Stomach smooth muscle (tissue), 2 donors: ENCODE results near the gene PAQR7.
A peak's percentile ranks its signal among the peaks of the same experiment; 100 is the strongest.

Experiments
- H3K27ac ChIP-seq: one replicate; pipeline ENCODE4 v1.7.0; 2013; ENCODE audit warnings: mild to moderate bottlenecking, low read length, inconsistent platforms
- H3K27me3 ChIP-seq, 2 donors: one replicate each; pipeline ENCODE4 v1.7.0; 2013; ENCODE audit warnings: low read length in 2 of 2; ENCODE audit not compliant: insufficient read depth in 2 of 2, control insufficient read depth in 1 of 2
- H3K36me3 ChIP-seq, 2 donors: one replicate each; pipeline ENCODE4 v1.7.0; 2013; ENCODE audit warnings: low read length in 2 of 2; ENCODE audit not compliant: control insufficient read depth in 2 of 2, insufficient read depth in 2 of 2
- H3K4me1 ChIP-seq: one replicate; pipeline ENCODE4 v1.7.0; 2013; ENCODE audit warnings: low read length; ENCODE audit not compliant: control insufficient read depth, insufficient read depth
- H3K4me3 ChIP-seq, 2 donors: one replicate each; pipeline ENCODE4 v1.7.0; 2013; ENCODE audit warnings: low read length in 2 of 2
- H3K9ac ChIP-seq, 2 donors: one replicate each; pipeline ENCODE4 v1.7.0; 2013; ENCODE audit warnings: low read length in 2 of 2, mild to moderate bottlenecking in 1 of 2
- H3K9me3 ChIP-seq, 2 donors: one replicate each; pipeline ENCODE4 v1.7.0; 2013; ENCODE audit warnings: low read length in 2 of 2; ENCODE audit not compliant: control insufficient read depth in 2 of 2
- donor health status: healthy.
- donor health status: Pancreatic carcinoma.

PAQR7 gene

DNA sequence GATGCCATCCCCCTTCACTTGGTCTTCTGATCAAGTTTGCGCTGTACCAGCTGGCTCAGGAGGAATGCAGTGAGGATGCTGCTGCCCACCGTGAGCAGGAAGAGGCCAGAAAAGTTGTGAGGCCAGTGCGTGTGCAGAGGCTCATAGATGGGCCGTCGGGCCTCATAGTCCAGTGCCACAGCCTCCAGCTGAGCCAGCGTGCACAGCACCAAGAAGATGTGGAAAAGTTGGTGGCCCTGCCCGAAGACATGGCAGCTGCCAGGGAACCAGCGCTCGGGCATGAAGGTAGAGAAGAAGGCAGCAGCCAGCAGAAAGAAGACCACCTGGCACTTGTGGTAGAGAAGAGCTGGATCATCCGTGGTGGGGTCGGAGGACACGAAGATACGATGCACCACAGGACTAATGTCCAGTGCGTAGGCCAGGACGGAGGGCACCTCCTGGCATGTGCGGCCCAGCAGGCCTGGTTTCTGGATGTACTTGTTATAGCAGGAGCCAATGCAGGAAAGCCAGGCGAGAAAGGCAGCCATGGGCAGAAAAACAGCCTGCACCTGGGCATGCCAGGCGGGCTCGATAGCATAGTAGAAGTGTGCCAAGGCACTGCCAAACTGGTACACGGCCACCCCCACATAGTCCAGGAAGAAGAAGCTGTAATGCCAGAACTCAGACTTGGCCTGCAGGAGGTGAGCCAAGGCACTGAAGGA lies 12.6 kb downstream of the PAQR7 start:
- Histone ChIP-seq H3K27me3 (no peaks in the 10 kb centered on the region), H3K4me1 (peaks cover 12% of the 10 kb centered on the region), H3K27ac (no peak overlapping the region), H3K4me3 (no peak overlapping the region), H3K9ac (no peak overlapping the region), H3K9me3 (no peaks in the 10 kb centered on the region), H3K36me3 (peaks cover 0 to 6% of the 10 kb centered on the region in 2 donors)

DNA sequence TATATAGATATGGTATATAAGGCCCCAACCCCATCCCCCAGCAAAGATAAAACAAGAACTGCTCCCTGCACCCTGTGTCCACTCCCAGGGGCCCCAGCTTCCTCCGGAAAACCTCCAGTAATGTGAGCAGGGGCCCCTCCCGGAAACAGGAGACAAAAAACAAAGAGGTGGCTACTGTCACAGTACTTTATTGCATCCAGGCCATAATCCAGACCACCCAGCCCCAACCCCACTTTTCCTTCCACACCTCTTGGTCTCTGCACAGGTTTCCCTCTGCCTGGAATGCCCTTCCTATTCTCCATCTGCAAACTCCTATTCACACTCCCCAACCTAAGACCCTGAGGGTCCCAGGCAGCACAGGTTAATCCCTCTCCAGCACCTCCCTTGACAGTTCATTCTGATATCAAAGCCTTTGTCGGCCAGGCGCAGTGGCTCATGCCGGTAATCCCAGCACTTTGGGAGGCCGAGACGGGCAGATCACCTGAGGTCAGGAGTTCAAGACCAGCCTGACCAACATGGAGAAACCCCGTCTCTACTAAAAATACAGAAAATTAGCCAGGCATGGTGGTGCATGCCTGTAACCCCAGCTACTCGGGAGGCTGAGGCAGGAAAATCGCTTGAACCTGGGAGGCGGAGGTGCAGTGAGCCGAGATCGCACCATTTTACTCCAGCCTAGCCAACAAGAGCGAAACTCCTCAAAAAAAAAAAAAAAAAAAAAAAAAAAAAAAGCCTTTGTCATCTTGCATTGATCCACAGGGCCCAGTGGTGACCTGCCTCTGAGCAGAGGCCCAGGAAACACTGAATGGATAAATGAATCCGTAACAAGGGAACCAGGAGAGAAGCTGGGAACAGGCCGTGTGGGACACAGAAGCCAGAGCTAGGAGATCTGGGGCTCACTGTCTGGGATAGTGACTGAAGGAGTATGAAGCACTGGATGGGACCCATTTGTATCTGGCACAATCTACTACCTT lies 13.9 kb downstream of the PAQR7 start:
- Histone ChIP-seq H3K36me3 (peaks cover 0 to 6% of the 10 kb centered on the region in 2 donors), H3K27ac (no peak overlapping the region)

DNA sequence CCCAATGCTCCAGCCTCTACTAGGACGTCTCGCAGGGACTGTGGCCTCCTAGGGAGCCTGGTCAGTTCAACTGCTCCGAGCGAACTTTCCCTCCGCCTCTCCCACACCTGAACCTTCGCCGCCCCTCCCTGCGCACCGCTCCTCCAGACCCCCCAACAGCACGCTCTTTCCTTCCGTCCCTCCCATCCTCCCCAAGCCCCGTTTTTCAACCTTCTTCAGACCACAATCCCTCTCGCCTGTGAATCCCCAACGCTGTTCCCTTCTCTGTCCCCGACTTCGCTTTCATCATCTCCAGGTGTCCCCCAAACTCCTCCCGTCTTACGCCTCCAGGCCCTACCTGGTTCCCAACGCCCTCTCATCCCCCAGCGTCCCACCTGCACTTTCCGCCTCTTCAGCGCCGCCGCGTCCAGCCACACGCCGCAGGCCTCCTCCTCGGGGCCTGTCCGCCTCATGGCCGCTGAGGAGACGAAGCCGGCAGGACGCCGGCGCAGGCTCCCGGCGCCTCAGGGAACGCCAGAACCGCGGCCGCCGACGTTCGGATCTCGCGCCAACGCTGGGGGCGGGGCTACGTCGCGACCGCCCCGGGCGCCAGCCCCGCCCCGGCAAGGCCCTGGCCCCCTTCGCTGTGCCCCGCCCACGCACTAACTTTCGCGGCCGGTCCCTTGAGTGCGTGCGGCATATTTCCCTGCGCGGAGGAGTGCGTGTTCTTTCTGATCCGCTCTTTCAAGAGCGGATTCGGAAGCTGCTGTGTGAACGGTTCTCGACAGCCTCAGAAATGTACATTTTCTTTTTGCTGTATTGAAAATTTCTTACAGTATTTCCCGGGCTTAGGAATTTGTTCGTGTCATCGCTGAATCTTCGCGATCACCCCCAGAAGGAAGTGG lies 16.4 kb downstream of the PAQR7 start, which contains the start of gene AUNIP:
Gene AUNIP (minus strand): TSS at position 552 of the 884 bp plus-strand sequence. CDS start 100 bp downstream, at position 452.
- Histone ChIP-seq H3K4me1 (peaks cover 12% of the 10 kb centered on the region), H3K9me3 (no peaks in the 10 kb centered on the region), H3K9ac (peak within 1 kb of the TSS; percentile 85 to 86), H3K36me3 (peaks cover 0 to 6% of the 10 kb centered on the region in 2 donors), H3K27me3 (no peaks in the 10 kb centered on the region), H3K4me3 (peak within 1 kb of the TSS; percentile 68 to 78), H3K27ac (peak within 1 kb of the TSS; percentile 55)

More for the DNA sequence above, 13.9 kb downstream of the PAQR7 start:
- no peak overlapping the region for H3K9ac ChIP-seq
- H3K27me3 ChIP-seq: no peaks in the 10 kb centered on the region
- no peak overlapping the region for H3K4me3 ChIP-seq
- no peaks in the 10 kb centered on the region for H3K9me3 ChIP-seq
- H3K4me1 ChIP-seq: peaks cover 12% of the 10 kb centered on the region

DNA sequence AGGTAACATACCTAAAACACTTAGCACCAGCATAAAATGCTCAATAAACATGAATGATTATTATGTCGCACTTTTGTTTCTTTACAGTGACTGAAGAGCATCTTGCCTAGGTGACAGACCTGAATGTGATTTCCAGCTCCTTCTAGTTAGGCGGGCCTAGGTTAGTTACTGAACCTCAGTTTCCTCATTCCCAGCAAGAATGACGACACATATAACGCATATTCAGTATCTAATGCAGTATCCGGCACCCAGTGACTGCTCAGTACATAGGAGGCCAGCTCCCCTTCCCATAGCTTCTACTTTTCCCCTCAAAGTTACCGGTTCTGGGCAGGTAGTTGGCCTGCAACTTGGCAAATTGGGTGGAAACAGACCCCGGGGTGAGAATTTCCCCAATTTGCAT lies 17.0 kb downstream of the PAQR7 start:
- H3K4me1 ChIP-seq: peaks cover 12% of the 10 kb centered on the region
- peaks cover 0 to 6% of the 10 kb centered on the region in 2 donors for H3K36me3 ChIP-seq
- H3K9me3 ChIP-seq: no peaks in the 10 kb centered on the region
- peak overlapping the region in 1 of 2 donors; percentile 42 for H3K9ac ChIP-seq
- H3K27ac ChIP-seq: no peak overlapping the region
- H3K27me3 ChIP-seq: no peaks in the 10 kb centered on the region
- peak overlapping the region; percentile 48 to 78 for H3K4me3 ChIP-seq

DNA sequence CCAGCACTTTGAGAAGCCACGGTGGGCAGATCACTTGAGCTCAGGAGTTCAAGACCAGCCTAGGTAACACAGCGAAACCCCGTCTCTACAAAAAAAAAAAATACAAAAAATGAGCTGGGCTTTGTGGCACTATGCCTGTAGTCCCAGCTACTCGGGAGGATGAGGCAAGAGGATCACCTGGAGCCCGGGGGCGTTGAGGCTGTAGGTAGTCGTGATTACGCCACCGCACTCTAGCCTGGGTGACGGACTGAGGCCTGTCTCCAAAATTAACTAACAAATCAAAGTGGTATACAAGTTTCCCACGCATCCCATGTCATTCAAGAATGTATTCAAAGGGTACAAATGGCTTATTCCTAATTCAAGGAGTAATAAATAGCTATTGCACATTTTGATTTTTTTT lies 18.7 kb downstream of the PAQR7 start:
- H3K9ac ChIP-seq: no peak overlapping the region
- H3K4me3 ChIP-seq: no peak overlapping the region
- peaks cover 0 to 2% of the 10 kb centered on the region in 2 donors for H3K27me3 ChIP-seq
- no peaks in the 10 kb centered on the region for H3K9me3 ChIP-seq
- peaks cover 12% of the 10 kb centered on the region for H3K4me1 ChIP-seq
- H3K27ac ChIP-seq: no peak overlapping the region
- no peaks in the 10 kb centered on the region for H3K36me3 ChIP-seq

DNA sequence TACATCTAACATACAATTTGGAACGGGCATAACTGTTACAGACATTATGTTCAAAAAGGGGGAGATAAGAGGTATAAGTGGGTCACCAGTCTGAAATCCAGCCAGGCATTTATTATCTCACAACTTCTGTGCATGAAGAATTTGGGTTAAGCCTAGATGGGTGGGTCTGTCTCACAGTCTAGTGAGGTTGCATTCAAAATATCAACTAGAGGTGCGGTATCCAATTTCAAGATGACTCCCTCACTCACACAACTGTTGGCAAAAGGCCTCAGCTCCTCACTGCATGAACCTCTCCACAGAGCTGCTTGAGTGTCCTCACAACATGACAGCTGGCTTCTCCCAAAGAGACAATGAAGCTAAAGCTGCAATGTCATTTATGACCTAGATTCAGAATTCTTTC lies 21.0 kb downstream of the PAQR7 start:
- H3K9ac ChIP-seq: no peak overlapping the region
- H3K27ac ChIP-seq: no peak overlapping the region
- no peaks in the 10 kb centered on the region for H3K36me3 ChIP-seq
- no peaks in the 10 kb centered on the region for H3K9me3 ChIP-seq
- H3K4me1 ChIP-seq: peaks cover 9% of the 10 kb centered on the region
- H3K27me3 ChIP-seq: peaks cover 0 to 2% of the 10 kb centered on the region in 2 donors
- H3K4me3 ChIP-seq: no peak overlapping the region

DNA sequence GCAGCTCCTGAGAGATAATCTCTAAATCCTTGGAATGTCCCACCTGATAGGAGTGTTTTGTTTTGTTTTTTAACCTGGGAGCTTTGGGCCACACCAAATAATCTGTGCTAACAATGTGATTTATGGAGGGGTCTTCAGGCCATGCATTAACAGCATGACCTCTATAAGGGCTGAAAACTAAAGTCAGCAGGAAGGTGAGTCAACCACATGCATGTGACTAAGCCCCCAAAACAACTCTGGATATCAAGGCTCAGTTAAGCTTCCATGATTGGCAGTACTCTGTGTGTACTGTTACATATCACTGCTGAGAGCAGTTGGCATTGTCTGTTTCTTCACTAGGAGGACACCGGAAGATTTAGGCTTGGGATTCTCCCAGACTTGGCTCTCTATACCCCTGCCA lies 27.0 kb downstream of the PAQR7 start:
- Histone ChIP-seq H3K27me3 (peaks cover 0 to 2% of the 10 kb centered on the region in 2 donors), H3K4me3 (no peak overlapping the region), H3K27ac (no peak overlapping the region), H3K36me3 (no peaks in the 10 kb centered on the region), H3K4me1 (no peaks in the 10 kb centered on the region), H3K9me3 (no peaks in the 10 kb centered on the region), H3K9ac (no peak overlapping the region)

DNA sequence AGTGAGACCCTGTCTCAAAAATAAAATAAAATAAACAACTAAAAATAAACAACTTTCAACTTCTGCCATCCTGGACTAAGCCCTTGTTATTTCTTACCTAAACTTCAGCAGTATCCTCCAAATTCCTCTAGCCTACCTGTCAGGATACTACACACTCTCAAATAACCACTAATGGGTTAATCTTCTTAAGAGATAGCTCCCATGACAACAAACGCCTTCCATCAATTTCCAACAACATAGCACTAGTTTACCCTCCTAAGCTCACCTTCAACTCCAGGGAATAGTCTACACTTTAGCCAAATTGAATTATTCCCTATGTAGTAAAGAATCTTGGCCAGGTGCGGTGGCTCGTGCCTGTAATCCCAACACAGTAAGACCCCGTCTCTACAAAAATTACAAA lies 27.6 kb downstream of the PAQR7 start:
- Histone ChIP-seq H3K4me3 (no peak overlapping the region), H3K9ac (no peak overlapping the region), H3K27me3 (peaks cover 0 to 2% of the 10 kb centered on the region in 2 donors), H3K27ac (no peak overlapping the region), H3K4me1 (no peaks in the 10 kb centered on the region), H3K36me3 (no peaks in the 10 kb centered on the region), H3K9me3 (no peaks in the 10 kb centered on the region)

DNA sequence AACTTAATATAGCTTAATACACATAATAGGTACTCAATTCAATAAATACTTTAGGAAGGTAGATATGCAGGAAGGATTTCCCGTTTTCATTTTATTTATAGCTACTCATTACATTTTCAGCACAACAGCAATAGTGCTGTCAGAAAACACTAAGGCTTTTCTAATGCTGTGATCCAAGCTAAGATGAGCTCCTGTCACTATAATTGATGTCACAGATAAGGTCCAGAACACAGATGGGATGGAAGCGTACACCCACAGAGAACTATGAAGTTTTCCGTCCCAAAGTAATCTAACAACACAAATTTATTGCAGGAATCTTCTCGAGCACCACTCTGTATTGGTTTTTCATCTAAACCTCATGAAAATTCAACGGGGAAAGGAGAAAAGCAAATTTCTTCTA lies 29.8 kb downstream of the PAQR7 start:
- no peak overlapping the region for H3K4me3 ChIP-seq
- no peak overlapping the region for H3K9ac ChIP-seq
- no peaks in the 10 kb centered on the region for H3K36me3 ChIP-seq
- H3K27ac ChIP-seq: no peak overlapping the region
- no peaks in the 10 kb centered on the region for H3K4me1 ChIP-seq
- no peaks in the 10 kb centered on the region for H3K27me3 ChIP-seq
- no peaks in the 10 kb centered on the region for H3K9me3 ChIP-seq
